ENCODE data around the gene EIF2B5.
"Not testable (repeated sequence)": the region's sequence is repeated elsewhere in the genome, so short reads cannot be mapped to it uniquely, and the experiment has no call there.

EIF2B5 gene

DNA sequence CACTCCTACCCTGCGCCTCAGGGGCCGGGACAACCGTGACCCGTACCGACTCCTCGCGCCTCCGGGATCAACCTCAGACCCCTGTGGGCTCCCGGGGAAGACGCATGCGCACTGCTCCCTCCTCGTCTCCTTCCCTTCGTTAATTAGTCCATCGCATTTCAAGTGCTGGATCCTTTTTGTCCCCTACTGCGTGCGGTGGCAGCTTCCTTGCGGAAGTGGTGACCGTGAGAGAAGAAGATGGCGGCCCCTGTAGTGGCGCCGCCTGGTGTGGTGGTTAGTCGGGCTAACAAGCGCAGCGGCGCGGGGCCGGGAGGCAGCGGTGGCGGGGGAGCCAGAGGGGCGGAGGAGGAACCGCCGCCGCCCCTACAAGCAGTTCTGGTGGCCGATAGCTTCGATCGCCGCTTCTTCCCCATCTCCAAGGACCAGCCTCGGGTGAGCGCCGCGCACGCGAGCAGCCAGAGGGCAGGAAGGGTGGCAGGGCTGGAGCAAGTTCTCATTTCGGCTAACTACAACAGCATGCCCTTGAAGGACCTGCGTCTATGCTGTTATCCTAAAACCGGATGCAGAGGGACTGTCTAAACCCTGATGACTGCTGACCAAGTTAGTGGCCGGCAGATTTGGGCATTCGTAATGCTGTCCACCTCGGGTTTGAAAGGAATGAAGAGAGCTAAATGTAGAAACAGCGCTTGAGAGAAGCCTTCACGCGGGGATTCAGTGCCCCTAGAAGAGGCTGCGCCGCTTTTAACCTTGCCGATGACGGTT, at the start of gene EIF2B5:
EIF2B5 (plus strand) TSS at position 210 of the 762 bp plus-strand sequence; CDS start at position 238, 28 bp downstream.
- peak; percentile 91 for DNase-seq (ENCODE audit: low spot score)

DNA sequence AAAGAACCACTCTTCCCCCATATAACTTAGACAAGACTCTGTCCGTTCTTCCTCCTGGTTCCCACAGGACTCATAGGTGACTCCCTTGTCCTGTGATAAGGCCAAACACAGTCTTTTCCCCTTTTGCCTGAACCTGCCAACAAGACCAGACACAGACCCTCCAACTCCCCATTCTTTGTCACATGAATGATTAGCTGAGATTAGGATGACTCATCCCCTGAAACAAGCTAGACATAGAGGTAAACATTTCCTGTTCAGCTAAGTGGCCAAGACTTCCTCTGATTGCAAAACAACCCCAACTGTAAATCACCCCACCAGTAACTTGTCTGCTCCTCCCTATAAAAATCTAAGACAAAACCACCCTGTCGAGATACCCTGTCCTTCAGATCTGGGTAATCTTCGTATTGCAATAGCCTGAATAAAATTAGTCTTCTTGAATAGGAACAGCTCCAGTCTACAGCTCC, 49.7 kb upstream of the EIF2B5 start:
- DNase-seq (ENCODE audit: low spot score) = no peak

DNA sequence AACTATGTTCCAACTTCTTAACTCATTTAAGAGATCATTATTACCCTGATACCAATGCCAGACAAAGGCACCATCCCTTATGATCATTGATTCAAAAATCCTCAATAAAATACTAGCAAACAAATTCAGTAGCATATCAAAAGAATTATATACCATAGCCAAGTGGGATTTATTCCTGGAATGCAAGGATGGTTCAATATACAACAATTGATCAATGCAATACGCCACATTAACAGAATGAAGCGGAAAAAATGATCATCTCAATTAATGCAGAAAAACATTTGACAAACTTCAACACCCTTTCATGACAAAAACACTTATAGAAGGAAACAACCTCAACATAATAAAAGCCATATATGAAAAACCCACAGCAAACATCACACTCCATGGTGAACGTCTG, 43.0 kb upstream of the EIF2B5 start:
- DNase-seq (ENCODE audit: low spot score) = no peak

DNA sequence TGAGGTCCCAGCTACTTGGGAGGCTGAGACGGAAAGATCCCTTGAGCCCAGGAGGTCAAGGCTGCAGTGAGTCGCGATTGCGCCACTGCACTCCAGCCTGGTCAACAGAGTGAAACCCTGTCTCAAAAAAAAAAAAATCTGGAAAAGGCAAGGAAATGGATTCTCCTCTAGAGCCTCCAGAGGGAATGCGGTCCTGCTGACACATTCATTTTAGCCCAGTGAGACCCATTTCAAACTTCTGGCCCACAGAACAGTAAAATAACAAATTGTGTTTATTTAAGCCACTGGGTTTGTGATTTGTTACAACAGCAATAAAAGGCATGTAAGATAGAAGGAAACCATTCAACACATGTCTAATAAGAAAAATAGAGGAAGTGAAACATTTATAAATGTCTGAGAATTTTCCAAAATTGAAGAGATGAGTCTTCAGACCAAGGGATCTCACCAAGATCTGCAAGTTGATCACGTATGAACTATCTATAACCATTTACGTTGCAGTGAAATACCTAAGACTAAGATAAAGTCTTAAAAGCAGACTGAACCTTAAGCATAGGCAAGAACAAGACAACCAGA, 38.3 kb upstream of the EIF2B5 start, which contains the start of gene HTR3E:
HTR3E (plus strand) TSS at position 254 of the 573 bp plus-strand sequence. CDS start 466 bp downstream, outside the sequence.
- DNase-seq (ENCODE audit: low spot score) = no peak

DNA sequence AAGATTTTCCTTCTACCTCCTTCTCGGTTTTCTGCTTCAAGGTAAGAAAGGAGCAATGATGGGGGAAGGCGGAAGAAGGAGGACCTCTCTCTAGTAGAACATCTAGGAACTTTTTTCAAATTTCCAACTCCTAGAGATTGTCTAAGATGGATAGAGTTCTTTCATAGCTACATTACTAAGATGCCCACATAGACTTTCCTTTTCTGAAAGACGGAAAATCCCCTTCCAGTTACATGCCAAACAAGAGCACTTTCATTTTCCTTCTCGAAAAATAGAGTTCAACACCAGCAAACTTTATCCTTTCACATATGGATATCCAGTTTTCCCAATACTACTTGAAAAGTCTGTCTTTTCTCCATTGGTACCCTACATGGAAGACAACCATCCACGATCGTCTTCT, 37.6 kb upstream of the EIF2B5 start:
- no peak for DNase-seq (ENCODE audit: low spot score)

DNA sequence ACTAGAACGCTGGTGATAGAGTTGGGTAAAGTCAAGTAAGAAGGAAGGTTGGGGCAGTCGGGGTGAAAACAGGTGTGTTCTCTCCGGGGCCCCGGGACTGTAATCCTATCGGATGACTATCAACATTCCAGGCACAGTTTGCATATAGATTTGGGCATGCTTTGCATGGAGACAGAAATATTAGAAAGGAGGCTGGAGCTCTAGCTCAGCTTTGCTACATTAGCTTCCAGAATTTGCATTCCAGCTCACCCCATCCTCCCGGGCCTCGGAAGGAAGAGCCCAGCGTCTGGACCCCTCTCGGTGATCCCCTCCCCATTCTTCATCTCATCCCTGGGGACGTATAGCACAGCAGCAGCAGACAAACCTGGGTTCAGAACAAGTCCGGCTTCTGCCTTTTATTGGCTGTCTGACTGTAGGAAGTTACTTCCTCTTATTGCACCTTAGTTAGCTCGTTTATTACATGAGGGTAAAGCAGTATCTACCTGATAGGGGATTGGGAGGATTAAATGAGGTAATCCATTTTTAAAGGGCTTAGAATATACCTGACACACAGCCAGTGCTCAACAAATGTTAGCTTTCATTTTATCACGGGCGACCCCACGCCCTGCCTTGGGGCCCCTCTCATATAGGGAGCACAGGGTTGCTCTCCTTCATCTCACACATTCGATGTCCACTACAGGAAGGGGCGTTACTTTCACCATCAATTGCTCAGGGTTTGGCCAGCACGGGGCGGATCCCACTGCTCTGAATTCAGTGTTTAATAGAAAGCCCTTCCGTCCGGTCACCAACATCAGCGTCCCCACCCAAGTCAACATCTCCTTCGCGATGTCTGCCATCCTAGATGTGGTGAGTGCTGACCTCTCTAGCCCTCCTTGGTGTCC, 35.1 kb upstream of the EIF2B5 start:
- no peak for DNase-seq (ENCODE audit: low spot score)

DNA sequence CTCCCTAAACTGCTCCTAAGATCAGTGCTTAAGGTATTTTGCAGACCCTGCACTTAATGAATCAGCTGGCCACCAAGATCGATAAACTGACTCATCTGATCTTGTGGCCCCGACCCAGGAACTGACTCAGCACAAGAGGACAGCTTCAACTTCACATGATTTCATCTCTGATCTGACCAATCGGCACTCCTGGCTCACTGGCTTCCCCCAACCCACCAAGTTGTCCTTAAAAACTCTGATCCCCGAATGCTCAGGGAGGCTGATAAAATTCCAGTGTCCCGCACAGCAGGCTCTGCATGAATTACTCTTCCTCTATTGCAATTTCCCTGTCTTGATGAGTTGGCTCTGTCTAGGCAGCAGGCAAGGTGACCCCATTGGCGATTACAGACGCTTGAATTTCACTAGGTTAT, 24.8 kb upstream of the EIF2B5 start:
- DNase-seq (ENCODE audit: low spot score) = no peak

DNA sequence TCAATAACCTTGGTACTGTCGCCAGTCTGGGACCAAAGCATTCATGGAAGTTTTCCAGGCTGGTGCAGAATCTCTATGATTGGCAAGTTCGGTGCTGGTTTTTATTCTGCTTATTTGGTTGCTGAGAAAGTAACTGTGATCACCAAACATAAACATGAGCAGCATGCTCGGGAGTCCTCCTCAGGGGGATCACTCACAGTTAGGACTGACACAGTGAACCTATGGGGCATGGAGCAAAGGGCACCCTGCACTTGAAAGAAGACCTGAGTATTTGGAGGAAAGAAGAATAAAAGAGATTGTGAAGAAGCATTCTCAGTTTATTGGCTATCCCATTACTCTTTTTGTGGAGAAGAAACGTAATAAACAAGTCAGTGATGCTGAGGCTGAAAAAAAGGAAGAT, 19.1 kb upstream of the EIF2B5 start:
- DNase-seq (ENCODE audit: low spot score) = no peak

DNA sequence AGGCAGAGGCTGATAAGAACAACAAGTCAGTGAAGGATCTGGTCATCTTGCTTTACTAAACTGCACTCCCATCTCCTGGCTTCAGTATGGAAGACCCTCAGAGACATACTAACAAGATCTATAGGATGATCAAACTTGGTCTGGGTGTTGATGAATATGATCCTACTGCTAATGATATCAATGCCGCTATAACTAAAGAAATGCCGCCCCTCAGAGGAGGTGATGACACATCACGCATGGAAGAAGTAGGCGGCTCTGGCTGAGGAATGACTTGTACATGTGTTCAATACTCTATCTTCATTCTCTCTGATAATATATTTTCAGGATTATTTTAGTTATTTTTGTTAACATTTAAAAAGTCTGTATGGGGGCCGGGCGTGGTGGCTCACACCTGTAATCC, 17.5 kb upstream of the EIF2B5 start:
- no peak for DNase-seq (ENCODE audit: low spot score)

DNA sequence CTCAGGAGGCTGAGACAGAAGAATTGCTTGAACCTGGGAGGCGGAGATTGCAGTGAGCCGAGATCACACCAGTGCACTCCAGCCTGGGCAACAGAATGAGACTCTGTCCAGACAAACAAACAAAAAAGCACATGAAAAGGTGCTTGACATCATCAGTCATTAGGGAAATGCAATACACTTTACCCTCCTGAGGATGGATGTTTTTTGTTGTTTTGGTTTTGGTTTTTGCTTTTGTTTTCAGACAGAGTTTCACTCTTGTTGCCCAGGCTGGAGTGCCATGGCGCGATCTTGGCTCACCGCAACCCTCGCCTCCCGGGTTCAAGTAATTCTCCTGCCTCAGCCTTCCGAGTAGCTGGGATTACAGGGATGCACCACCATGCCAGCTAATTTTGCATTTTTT, 14.1 kb upstream of the EIF2B5 start:
- not testable (repeated sequence) for DNase-seq (ENCODE audit: low spot score)

DNA sequence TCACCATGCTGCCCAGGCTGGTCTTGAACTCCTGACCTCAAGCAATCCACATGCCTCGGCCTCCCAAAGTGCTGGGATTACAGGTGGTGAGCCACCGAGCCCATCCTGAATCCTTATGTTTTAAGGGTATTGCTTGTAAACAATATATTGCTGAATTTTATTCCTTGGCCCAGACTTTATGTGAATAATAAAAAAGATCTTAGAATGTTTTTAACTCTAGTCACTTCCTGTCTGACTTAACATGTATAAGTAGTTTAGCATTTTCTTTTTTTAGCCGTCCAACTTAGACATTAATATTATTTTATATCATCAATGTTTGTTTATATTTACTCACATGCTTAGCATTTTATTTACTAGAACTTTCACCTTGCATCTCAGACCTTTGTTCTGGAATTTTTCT, 9.2 kb upstream of the EIF2B5 start:
- DNase-seq (ENCODE audit: low spot score) = no peak

DNA sequence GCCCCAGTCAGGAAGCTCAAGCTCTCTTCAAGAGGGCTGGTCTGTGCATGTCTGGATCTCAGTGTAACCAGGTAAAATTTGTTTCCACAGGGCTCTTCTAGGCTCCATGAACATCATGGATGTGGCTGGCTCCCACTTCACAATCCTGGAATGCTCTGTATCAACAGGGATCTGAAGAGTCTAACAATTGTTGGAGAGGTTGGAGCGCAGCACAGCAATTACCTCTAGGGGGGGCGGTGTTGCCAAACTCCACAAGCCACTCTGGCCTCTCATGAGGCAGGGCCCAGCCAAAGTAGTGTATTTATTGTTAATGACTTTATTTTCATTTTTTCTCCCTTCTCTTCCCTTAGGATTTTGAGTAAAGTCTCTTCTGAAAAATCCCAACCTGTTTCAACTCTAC, 6.1 kb upstream of the EIF2B5 start:
- DNase-seq (ENCODE audit: low spot score) = no peak

DNA sequence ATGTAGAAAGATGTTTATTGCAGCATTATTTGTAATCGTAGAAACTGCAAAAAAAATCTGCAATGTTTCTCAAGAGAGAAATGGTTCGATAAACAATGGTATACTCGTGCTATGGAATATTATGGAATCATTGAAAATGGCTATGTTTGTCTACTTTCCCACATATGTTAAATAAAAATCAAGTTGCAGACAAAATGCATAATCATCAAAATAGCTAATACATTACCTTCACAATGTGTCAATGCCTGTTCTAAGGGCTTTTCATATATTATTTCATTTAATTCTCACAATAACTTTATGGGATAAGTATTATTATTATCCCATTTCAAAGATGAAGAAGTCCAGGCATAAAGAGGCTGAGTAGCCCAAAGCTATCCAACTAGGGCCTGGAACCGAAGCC, 2.2 kb upstream of the EIF2B5 start:
- no peak for DNase-seq (ENCODE audit: low spot score)

DNA sequence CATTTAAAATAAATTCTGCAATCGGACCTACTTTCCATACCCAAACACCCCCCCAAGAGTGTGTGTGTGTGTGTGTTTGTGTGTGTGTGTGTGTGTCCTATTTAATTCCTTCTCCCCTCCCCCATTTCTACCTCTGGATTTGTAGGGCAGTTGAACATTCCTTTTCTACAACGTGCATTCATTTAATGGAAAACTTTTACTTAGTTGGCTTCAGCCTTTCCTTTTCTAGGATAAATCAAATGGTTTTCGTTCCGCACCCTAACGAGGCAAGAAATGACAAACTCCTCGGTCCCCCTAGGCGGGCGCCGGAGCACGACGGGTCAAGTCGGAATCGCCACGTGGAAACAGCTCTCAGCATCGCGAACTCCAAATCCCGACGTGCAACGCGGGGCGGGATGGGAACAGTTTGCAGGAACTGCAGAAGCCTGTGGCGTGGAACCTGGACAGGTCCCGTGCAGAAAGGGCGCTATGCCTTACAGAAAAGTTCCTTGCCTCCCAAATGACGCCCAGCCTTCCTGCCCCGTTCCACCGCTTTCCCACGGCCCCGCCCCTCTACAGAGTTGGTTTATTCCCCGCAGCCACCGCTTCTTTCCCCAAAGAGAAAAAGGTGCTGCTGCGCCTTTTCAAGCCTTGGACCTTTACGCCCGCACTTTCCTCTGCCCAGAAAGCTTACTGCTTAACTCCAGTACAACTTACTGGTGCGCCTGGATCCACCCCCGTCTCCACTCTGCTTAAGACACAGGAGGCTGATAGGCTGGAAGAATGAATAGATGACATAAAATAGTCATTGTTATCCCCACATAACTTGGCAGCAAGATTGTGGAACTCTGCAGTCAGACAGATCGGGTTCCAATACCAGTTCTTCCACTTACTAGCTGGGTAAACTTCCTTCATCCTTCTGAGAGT, 1.1 kb upstream of the EIF2B5 start:
- peak; percentile 43 for DNase-seq (ENCODE audit: low spot score)

DNA sequence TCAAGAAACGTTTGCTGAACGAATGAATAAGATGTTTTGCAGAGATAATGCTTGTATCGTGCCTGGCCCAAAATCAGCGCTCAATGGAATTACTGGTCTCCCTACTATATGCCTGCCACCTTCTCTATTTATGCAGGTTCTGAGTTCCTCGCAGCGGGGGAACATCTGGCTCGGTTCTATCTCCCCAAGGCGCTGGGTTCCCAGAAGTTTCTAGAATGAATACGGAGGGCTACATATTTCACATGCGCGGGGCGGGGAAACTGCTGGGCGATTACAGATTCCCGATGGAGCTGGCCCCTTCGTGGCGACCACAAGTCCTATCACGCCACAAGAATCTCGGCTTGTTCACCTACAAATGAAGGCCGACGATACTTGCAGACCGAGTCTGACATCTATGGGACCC, 411 bp upstream of the EIF2B5 start:
- peak; percentile 3 for DNase-seq (ENCODE audit: low spot score)

DNA sequence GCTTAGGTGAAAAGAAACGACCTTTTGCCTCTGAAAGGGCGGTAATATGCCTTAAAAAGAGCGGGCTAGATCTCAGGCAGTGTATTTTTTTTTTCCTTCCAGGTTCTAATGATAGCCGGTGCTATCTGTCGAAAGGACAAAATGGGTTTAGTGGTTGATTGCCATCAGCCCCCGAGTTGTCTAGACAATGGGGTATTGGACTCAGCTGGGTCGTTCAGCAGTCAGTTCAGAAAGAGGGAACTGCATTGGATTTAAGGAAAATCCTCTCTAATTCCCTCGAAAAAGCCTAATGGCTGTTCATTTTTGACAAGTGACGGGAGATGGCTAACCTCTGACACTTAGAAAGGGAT, 728 bp downstream of the EIF2B5 start:
- no peak for DNase-seq (ENCODE audit: low spot score)

DNA sequence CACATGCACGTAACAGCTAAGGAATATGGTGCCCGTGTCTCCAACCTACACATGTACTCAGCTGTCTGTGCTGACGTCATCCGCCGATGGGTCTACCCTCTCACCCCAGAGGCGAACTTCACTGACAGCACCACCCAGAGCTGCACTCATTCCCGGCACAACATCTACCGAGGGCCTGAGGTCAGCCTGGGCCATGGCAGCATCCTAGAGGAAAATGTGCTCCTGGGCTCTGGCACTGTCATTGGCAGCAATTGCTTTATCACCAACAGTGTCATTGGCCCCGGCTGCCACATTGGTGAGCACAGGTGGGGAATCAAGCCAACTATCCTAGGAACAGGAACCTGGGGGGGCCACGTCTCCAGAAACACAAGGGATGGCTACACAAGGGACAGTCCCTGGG, 5.3 kb downstream of the EIF2B5 start:
- DNase-seq (ENCODE audit: low spot score) = no peak

DNA sequence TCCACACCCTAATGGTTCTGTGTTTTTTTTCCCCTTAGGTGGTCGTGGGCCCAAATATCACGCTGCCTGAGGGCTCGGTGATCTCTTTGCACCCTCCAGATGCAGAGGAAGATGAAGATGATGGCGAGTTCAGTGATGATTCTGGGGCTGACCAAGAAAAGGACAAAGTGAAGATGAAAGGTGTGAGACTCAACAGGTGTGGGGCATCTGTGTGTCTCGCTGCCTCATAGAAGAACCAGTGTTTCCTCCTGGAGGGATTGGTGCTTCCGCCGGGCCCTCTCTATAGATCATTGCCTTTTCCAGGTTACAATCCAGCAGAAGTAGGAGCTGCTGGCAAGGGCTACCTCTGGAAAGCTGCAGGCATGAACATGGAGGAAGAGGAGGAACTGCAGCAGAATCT, 7.0 kb downstream of the EIF2B5 start:
- no peak for DNase-seq (ENCODE audit: low spot score)

DNA sequence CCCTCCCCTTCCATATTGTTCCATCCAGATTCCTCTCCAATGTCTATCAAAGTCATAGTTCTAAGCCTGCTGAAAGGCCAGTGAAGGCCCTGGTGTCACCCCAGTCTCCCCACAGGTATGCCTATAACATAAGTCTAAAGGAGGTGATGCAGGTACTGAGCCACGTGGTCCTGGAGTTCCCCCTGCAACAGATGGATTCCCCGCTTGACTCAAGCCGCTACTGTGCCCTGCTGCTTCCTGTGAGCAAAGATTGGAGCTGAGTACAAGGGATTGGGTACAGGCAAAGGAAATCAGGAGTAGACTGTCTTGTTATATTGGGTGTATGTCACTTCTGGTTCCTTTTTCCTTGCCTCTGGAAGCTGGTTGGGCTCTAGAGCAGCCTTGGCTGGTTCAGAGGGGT, 8.2 kb downstream of the EIF2B5 start:
- DNase-seq (ENCODE audit: low spot score) = no peak

DNA sequence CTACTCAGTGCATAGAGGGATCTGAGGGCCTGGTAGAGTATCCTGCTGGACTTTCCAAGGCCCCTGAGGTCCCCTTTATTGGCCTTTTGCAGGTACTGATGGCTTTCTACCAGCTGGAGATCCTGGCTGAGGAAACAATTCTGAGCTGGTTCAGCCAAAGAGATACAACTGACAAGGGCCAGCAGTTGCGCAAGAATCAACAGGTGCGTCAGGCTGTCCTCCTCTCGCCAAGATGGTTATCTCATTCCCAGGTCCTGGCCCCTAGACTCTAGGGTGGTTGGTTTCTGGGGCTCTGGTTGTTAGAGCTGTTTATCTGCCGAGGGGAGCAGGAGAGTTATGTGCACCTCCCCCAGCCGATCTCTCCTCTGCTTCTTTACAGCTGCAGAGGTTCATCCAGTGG, 9.3 kb downstream of the EIF2B5 start:
- no peak for DNase-seq (ENCODE audit: low spot score)

DNA sequence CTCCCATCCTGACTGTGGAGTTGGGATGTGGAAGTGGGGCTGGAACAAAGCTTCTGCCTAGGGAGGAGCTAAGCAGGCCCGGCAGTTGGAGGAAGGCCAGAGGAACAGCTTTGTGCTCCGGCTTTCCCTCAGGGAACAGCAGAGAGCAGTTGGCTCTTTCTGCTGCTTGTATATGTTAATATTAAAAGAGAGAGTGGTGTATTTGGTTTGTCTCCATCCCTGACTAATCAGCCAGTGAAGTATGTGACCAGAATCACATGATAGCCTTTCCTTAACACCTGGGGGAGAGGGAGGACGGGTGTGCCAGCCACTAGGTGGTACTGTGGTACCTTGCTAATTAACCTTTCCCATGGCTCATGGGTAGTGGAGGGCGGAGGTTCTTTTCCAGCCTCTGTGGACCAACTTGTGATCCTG, 10.0 kb downstream of the EIF2B5 start:
- DNase-seq (ENCODE audit: low spot score) = peak; percentile 35

DNA sequence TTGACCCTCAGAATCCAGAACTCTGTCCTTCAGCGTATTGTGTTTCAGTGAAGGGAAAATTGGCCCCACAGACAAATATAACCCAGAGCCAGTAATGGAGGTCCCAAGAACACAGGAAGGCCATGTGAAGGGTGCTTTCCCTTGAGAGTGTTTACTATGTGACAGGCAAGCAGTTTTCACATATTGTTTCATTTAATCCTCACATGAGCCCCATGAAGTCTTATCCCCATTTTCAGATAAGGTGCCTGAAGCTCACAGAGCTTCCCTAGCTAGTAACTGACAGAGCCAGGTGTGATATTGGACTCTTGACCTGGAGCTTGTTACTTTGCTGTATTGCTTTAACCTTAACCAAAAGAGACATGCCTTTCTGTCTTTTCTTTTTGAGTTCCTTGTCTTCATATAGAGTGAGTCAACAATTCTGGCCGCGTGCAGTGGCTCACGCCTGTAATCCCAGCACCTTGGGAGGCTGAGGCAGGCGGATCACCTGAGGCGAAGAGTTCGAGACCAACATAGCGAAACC, 10.7 kb downstream of the EIF2B5 start:
- DNase-seq (ENCODE audit: low spot score) = no peak

All from CD4-positive, alpha-beta T cell treated with Interleukin-15 for 4 hours (primary cell).